ENCODE data around the gene GAB2. TPM values are rescaled to one million over a fixed set of nuclear protein-coding genes. Genes with fewer than 3 reads are reported as not detected.

Gene GAB2
- total RNA-seq, 3 donors from 2014 or later, result 21.5 to 36.1 (median 26.6) TPM

GRCh38 chr11:78257654-78258053, 160.0 kb downstream of the GAB2 start:
- H3K9me3 ChIP-seq, result no peaks in the 10 kb centered on the region
- no peaks in the 10 kb centered on the region for H3K36me3 ChIP-seq (ENCODE audit: low read depth)
- no peak overlapping the region for H3K4me3 ChIP-seq
- DNase-seq (no peak), ATAC-seq (no peak)
- TF ChIP-seq CTCF (IDR thresholded peaks at IDR 0.05), result no peak
- H3K4me1 ChIP-seq (ENCODE audit: low read depth), result peaks cover 2% of the 10 kb centered on the region
- intact Hi-C loops (cut with DNase I, micrococcal nuclease), result no loop called here

GRCh38 chr11:78256962-78257361, 160.7 kb downstream of the GAB2 start:
- DNase-seq (peak; percentile 70 to 76 (median 76)), ATAC-seq (peak; percentile 94)
- Histone ChIP-seq H3K36me3 (ENCODE audit: low read depth) (no peaks in the 10 kb centered on the region), H3K4me1 (ENCODE audit: low read depth) (no peaks in the 10 kb centered on the region), H3K4me3 (no peak overlapping the region), H3K9me3 (no peaks in the 10 kb centered on the region)
- intact Hi-C loops (cut with DNase I, micrococcal nuclease), result no loop called here
- TF ChIP-seq CTCF (IDR thresholded peaks at IDR 0.05), result no peak

- Histone ChIP-seq H3K4me3 (no peak overlapping the region), H3K9me3 (no peaks in the 10 kb centered on the region), H3K4me1 (ENCODE audit: low read depth) (peaks cover 8% of the 10 kb centered on the region), H3K36me3 (ENCODE audit: low read depth) (no peaks in the 10 kb centered on the region)
- ATAC-seq (no peak), DNase-seq (no peak)
- intact Hi-C loops (cut with DNase I, micrococcal nuclease), result no loop called here
- TF ChIP-seq CTCF (IDR thresholded peaks at IDR 0.05), result no peak
These were observed 161.7 kb downstream of the GAB2 start for GRCh38 chr11:78255919-78256318.

GRCh38 chr11:78254268-78254667, 163.4 kb downstream of the GAB2 start:
- no peak for ATAC-seq
- DNase-seq, result no peak
- no peaks in the 10 kb centered on the region for H3K9me3 ChIP-seq
- intact Hi-C loops (cut with DNase I, micrococcal nuclease), result no loop called here
- TF ChIP-seq CTCF (IDR thresholded peaks at IDR 0.05), result no peak
- no peak overlapping the region for H3K4me3 ChIP-seq
- peaks cover 8% of the 10 kb centered on the region for H3K4me1 ChIP-seq (ENCODE audit: low read depth)
- no peaks in the 10 kb centered on the region for H3K36me3 ChIP-seq (ENCODE audit: low read depth)

- ATAC-seq (no peak), DNase-seq (no peak)
- Histone ChIP-seq H3K9me3 (no peaks in the 10 kb centered on the region), H3K36me3 (ENCODE audit: low read depth) (no peaks in the 10 kb centered on the region), H3K4me3 (no peak overlapping the region), H3K4me1 (ENCODE audit: low read depth) (peaks cover 8% of the 10 kb centered on the region)
- no peak for TF ChIP-seq CTCF (IDR thresholded peaks at IDR 0.05)
- intact Hi-C loops (cut with DNase I, micrococcal nuclease), result no loop called here
These were observed 163.8 kb downstream of the GAB2 start for GRCh38 chr11:78253797-78254196.
